ENCODE measurements around the gene GXYLT2. TPM values are rescaled to one million over a fixed set of nuclear protein-coding genes. Genes with fewer than 3 reads are reported as not detected.

The GXYLT2 gene, protein sequence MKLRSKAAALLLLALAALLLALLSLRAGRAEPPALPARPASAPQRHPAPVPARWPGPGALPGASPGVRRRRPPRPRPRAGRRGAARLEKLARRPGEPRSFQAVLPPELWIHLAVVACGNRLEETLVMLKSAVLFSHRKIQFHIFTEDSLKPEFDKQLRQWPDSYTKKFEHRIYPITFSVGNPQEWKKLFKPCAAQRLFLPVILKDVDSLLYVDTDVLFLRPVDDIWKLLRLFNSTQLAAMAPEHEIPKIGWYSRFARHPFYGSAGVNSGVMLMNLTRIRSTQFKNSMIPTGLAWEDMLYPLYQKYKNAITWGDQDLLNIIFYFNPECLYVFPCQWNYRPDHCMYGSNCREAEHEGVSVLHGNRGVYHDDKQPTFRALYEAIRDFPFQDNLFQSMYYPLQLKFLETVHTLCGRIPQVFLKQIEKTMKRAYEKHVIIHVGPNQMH
- total RNA-seq: 10.1 TPM

DNA sequence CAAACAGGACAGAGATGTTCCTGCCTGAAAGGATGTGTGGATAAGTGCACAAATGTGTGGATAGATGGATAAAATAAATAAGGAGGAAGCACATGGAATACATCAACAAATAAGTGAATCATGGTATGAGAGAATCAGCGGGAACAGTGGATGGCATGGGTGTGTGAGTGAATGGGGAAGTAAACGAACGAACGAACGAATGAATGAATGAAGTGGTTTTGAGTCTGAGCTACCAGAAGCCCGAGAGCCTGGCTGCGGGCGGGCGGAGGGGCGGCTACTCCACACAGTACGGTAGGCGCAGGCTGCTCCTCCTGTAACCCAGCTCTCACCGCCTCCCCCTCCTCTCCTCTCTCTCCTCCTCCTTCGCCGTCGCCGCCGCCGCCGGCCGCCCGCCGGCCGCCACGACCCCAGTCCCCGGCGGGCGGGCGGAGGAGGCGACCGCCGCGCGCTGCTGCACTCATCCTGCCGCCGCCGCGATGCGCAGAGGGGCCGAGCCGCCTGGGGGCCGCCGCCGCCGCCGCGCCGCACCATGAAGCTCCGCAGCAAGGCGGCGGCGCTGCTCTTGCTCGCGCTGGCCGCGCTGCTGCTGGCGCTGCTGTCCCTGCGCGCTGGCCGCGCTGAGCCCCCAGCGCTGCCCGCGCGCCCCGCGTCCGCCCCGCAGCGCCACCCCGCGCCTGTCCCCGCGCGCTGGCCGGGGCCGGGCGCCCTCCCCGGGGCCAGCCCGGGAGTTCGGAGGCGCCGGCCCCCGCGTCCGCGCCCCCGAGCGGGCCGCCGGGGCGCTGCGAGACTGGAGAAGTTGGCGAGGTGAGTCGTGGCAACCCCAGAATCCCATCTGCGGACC is at the start of gene GXYLT2:
TSS of gene GXYLT2 (plus strand) at position 342 of the 841 bp plus-strand sequence. CDS start at position 530, 188 bp downstream.
- no peak for DNase-seq (ENCODE audit: extremely low spot score in 2 of 2)
- H3K4me1 ChIP-seq: peaks cover 46% of the 10 kb centered on the region
- intact Hi-C loops (cut with DNase I): no loop called here

DNA sequence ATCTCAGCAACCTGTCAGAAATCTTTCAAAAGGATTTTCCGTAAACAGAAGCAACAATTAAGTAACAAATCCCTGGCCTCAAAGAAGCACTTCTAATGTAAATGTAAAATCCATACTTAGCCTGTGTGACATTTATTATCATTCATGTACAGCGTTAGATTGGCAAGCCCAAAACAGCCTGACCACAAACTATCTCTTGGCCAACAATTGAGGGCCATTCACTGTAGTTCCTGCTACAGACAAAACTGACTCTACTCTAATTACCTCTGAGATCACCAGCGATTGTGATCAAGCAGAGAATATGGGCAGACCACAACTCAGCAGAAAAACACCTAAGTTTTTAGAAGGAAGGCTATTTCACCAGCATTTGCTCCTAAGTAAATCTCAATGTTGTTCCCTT is 48.8 kb upstream of the GXYLT2 start:
- intact Hi-C loops (cut with DNase I): no loop called here
- Histone ChIP-seq H3K27me3 (no peaks in the 10 kb centered on the region), H3K27ac (no peak overlapping the region), H3K4me3 (no peak overlapping the region), H3K4me1 (no peaks in the 10 kb centered on the region), H3K9me3 (no peaks in the 10 kb centered on the region), H3K36me3 (peaks cover 0 to 16% of the 10 kb centered on the region in 2 donors)
- no peak for TF ChIP-seq POLR2A (IDR thresholded peaks at IDR 0.05)
- TF ChIP-seq POLR2AphosphoS5 (IDR thresholded peaks at IDR 0.05; ENCODE audit: insufficient read depth in 1 of 2, low read depth in 1 of 2): no peak
- TF ChIP-seq, protein P1, sequence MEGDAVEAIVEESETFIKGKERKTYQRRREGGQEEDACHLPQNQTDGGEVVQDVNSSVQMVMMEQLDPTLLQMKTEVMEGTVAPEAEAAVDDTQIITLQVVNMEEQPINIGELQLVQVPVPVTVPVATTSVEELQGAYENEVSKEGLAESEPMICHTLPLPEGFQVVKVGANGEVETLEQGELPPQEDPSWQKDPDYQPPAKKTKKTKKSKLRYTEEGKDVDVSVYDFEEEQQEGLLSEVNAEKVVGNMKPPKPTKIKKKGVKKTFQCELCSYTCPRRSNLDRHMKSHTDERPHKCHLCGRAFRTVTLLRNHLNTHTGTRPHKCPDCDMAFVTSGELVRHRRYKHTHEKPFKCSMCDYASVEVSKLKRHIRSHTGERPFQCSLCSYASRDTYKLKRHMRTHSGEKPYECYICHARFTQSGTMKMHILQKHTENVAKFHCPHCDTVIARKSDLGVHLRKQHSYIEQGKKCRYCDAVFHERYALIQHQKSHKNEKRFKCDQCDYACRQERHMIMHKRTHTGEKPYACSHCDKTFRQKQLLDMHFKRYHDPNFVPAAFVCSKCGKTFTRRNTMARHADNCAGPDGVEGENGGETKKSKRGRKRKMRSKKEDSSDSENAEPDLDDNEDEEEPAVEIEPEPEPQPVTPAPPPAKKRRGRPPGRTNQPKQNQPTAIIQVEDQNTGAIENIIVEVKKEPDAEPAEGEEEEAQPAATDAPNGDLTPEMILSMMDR (IDR thresholded peaks at IDR 0.05): no peak
- DNase-seq (ENCODE audit: extremely low spot score in 2 of 2): no peak

More for the DNA sequence above, at the start of gene GXYLT2:
- peak within 1 kb of the TSS; percentile 70 for H3K27ac ChIP-seq
- H3K27me3 ChIP-seq: no peaks in the 10 kb centered on the region
- H3K9me3 ChIP-seq: no peaks in the 10 kb centered on the region
- H3K36me3 ChIP-seq: no peaks in the 10 kb centered on the region
- H3K4me3 ChIP-seq: peak within 1 kb of the TSS; percentile 49 to 54
- TF ChIP-seq POLR2A (IDR thresholded peaks at IDR 0.05) (no peak), POLR2AphosphoS5 (IDR thresholded peaks at IDR 0.05; ENCODE audit: insufficient read depth in 1 of 2, low read depth in 1 of 2) (no peak)
- TF ChIP-seq, protein P1 (IDR thresholded peaks at IDR 0.05): no peak

DNA sequence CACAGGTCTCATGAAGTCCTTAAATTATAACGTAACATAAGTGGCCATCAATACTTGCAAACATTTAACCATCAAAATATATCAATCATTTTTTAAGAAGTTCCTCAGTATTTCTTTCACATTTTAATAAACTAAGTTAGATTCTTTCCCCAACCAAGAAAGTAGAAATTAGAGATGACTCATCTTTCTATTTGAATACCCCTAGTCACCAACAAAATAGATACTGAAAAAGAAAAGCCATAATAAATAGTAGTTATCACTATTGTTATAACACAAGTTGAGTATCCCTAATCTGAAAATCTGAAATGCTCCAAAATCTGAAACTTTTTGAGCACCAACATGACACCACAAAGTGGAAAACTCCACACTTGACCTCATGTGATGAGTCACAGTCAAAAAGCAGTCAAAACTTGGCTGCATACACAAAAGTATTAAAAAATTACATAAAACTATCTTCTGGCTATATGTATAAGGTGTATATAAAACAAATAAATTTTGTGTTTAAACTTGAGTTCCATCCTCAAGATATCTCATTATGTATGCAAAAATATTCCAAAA is 43.3 kb upstream of the GXYLT2 start:
- no peak overlapping the region for H3K27ac ChIP-seq
- H3K36me3 ChIP-seq: peaks cover 0 to 10% of the 10 kb centered on the region in 2 donors
- no peaks in the 10 kb centered on the region for H3K9me3 ChIP-seq
- no peak for DNase-seq (ENCODE audit: extremely low spot score in 2 of 2)
- peaks cover 21% of the 10 kb centered on the region for H3K4me1 ChIP-seq
- no peak overlapping the region for H3K4me3 ChIP-seq
- intact Hi-C loops (cut with DNase I): loop anchor here (10.0 kb wide), 1 partner anchor 210 kb away; no protein-coding TSS in a partner anchor
- no peaks in the 10 kb centered on the region for H3K27me3 ChIP-seq
- no peak for TF ChIP-seq POLR2A (IDR thresholded peaks at IDR 0.05)
- TF ChIP-seq POLR2AphosphoS5 (IDR thresholded peaks at IDR 0.05; ENCODE audit: insufficient read depth in 1 of 2, low read depth in 1 of 2): no peak
- TF ChIP-seq, protein P1 (IDR thresholded peaks at IDR 0.05): no peak

DNA sequence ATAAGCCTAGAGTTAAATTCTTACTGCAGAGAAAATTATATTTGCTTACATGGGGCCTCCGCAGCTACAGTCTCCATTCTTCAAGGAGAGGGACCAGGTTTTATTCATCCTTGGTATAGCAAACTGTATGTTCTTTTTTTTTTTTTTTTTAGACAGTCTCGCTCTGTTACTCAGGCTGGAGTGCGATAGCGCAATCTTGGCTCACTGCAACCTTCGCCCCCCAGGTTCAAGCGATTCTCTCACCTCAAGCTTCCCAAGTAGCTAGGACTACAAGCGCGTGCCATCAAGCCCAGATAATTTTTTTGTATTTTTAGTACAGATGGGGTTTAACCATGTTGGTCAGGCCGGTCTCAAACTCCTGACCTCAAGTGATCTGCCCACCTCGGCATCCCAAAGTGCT is 41.7 kb upstream of the GXYLT2 start:
- Histone ChIP-seq H3K9me3 (no peaks in the 10 kb centered on the region), H3K27me3 (no peaks in the 10 kb centered on the region), H3K27ac (no peak overlapping the region), H3K36me3 (no peaks in the 10 kb centered on the region), H3K4me1 (peaks cover 21% of the 10 kb centered on the region), H3K4me3 (no peak overlapping the region)
- intact Hi-C loops (cut with DNase I): loop anchor here (10.0 kb wide), 1 partner anchor 209 kb away; no protein-coding TSS in a partner anchor
- TF ChIP-seq POLR2A (IDR thresholded peaks at IDR 0.05) (no peak), POLR2AphosphoS5 (IDR thresholded peaks at IDR 0.05; ENCODE audit: insufficient read depth in 1 of 2, low read depth in 1 of 2) (no peak)
- TF ChIP-seq, protein P1 (IDR thresholded peaks at IDR 0.05): no peak
- no peak for DNase-seq (ENCODE audit: extremely low spot score in 2 of 2)
